ENCODE measurements around the gene SLC16A8.

Gene SLC16A8

GRCh38 chr22:38051900-38052862 is 31.8 kb downstream of the SLC16A8 start:
- peak; percentile 68 to 80 for DNase-seq (ENCODE audit: low read depth in 1 of 2, low spot score in 1 of 2)
- no peak for TF ChIP-seq JUND (IDR thresholded peaks at IDR 0.05; ENCODE audit: low read depth)
- in situ Hi-C loops (cut with HindIII; ENCODE audit: low pct_unique_long_range_greater_than_20kb, low sequenced_read_pairs) = no loop called here

GRCh38 chr22:38051261-38051660 is 32.7 kb downstream of the SLC16A8 start:
- no peak for TF ChIP-seq JUND (IDR thresholded peaks at IDR 0.05; ENCODE audit: low read depth)
- in situ Hi-C loops (cut with HindIII; ENCODE audit: low pct_unique_long_range_greater_than_20kb, low sequenced_read_pairs) = no loop called here

DNA sequence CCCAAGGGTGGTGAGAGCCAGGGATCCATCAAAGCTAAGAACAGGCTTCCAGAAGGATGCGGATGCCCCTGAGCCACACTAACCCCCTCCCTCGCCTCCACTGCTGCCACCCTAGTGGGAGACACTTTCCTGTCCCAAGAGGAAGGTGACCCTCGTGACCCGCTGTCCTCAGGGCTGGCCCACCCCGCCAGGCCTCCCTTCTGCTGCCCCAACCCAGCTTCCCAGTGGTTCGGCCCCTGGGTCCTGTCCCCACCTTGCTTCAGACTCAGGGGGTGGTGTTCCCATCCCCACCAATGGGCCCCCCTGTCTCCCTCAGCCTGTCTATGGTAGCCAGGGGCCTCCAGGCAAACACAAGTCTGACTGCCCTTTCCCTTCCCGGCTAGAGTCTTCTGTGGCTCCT is 33.3 kb downstream of the SLC16A8 start:
- in situ Hi-C loops (cut with HindIII; ENCODE audit: low pct_unique_long_range_greater_than_20kb, low sequenced_read_pairs) = no loop called here
- TF ChIP-seq JUND (IDR thresholded peaks at IDR 0.05; ENCODE audit: low read depth) = no peak
- no peak for DNase-seq (ENCODE audit: low read depth in 1 of 2, low spot score in 1 of 2)

More at GRCh38 chr22:38051261-38051660, 32.7 kb downstream of the SLC16A8 start:
- no peak for DNase-seq (ENCODE audit: low read depth in 1 of 2, low spot score in 1 of 2)

DNA sequence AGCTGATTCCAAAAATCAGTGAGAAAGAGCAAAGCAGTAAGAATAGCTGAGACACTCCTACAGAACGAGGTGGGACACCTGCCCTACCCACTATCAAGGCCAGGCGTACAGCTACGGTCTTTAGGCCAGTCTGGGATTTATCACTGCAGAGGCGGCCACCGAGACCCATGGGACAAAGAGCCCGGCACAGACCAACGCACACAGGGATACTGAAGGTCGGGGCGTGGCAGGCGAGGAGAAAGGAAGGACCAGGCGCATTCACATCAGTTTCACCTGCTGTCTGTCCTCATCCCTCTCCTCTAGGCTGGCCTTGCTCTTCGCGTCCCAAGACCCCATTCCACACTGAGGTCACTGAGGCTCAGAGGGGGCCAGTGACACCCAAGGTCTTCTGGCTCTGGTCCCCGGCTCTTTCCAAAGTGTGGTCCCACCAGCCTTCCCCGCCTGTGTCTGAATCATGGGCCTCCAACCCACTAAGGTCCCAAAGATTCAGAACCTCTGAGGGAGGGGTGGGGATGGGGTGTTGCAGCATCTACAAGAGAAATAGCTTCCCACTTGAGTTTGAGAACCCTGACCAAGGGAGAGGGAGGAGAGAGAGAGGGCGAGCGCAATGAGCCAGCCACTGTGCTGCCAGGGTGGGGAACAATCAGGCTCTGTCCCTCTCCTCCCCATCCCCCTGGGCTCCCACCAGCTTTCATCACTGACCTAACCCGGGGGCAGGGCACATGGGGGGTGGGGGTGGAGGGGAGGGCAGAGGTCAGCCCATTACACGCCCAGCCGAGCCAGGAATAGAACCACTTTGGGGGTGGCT is 34.0 kb downstream of the SLC16A8 start:
- DNase-seq (ENCODE audit: low read depth in 1 of 2, low spot score in 1 of 2) = no peak
- in situ Hi-C loops (cut with HindIII; ENCODE audit: low pct_unique_long_range_greater_than_20kb, low sequenced_read_pairs) = no loop called here
- TF ChIP-seq JUND (IDR thresholded peaks at IDR 0.05; ENCODE audit: low read depth) = no peak

DNA sequence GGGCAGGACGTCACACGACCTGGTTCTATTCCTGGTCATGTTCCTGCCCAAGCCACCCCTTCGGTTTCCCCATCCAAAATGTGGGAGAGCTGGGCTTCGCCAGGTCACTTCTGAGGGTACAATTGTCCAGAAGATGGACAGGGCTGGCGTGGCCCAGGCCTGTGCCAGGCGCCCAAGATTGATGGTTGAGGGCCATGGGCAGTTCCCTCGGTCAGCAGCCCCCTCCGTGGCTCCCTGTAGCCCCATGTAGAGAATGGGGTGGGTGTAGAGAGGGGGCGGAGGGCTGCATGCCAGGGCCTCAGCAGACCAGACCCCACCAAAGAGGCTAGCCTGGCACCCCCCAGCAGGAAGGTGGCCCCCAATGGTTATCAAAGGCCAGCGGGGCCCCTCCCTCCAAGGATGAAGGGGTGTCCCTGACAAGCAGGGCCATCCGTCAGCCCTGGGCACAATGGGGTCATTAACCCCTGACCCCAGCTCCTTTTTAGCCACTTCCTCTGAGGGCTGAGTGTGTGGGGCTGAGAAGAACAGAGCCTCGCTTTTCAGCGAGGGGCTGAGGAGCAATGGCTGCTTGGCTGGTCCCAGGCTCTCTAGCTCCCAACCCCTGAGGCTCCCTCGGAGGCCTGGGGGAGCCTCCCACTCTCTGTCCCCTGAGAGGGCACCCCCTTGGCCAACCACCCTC is 37.8 kb downstream of the SLC16A8 start:
- in situ Hi-C loops (cut with HindIII; ENCODE audit: low pct_unique_long_range_greater_than_20kb, low sequenced_read_pairs) = no loop called here
- no peak for TF ChIP-seq JUND (IDR thresholded peaks at IDR 0.05; ENCODE audit: low read depth)

GRCh38 chr22:38043151-38044039 is 40.6 kb downstream of the SLC16A8 start:
- DNase-seq (ENCODE audit: low read depth in 1 of 2, low spot score in 1 of 2) = peak in 1 of 2 experiments; percentile 29
- in situ Hi-C loops (cut with HindIII; ENCODE audit: low pct_unique_long_range_greater_than_20kb, low sequenced_read_pairs) = no loop called here
- no peak for TF ChIP-seq JUND (IDR thresholded peaks at IDR 0.05; ENCODE audit: low read depth)

More for the DNA sequence above, 37.8 kb downstream of the SLC16A8 start:
- no peak for DNase-seq (ENCODE audit: low read depth in 1 of 2, low spot score in 1 of 2)

GRCh38 chr22:38042488-38042790 is 41.5 kb downstream of the SLC16A8 start:
- in situ Hi-C loops (cut with HindIII; ENCODE audit: low pct_unique_long_range_greater_than_20kb, low sequenced_read_pairs) = no loop called here
- no peak for TF ChIP-seq JUND (IDR thresholded peaks at IDR 0.05; ENCODE audit: low read depth)
- no peak for DNase-seq (ENCODE audit: low read depth in 1 of 2, low spot score in 1 of 2)

DNA sequence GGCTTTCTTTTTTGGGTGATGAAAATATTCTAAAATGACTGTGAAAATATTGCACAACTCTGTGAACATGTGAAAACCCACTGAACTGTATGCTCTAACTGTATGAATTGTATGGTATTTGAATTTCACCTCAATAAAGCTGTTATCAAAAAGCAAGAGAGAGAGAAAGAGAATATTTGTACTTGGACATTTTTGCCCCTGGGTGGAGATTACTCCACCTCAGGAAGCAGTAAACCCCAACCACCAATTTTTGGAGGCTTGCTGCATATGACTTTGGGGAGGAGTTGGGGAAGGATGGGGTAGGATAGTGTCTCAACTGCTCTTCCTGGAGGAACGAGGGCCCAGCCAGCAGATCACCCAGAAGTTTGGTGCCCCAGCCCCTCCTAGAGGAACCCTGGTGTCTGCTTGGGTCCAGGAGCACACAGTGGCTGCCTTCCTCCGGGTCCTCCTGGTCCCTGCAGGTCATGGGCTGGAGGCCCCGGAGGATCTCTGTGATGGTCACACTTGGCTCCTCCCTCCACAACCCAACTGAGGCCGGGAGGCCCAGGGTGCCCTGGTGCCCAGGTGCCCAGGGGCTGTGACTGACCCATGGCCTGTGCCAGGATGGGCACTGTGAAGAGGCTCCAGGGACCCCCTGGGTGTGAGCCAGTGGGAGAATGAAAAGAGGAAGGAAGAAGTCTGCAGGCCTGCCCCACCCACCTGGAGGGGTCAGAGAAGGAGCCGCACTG is 42.1 kb downstream of the SLC16A8 start:
- no peak for DNase-seq (ENCODE audit: low read depth in 1 of 2, low spot score in 1 of 2)
- TF ChIP-seq JUND (IDR thresholded peaks at IDR 0.05; ENCODE audit: low read depth) = no peak
- in situ Hi-C loops (cut with HindIII; ENCODE audit: low pct_unique_long_range_greater_than_20kb, low sequenced_read_pairs) = no loop called here

GRCh38 chr22:38040953-38041759 is 42.8 kb downstream of the SLC16A8 start:
- in situ Hi-C loops (cut with HindIII; ENCODE audit: low pct_unique_long_range_greater_than_20kb, low sequenced_read_pairs) = no loop called here
- DNase-seq (ENCODE audit: low read depth in 1 of 2, low spot score in 1 of 2) = no peak
- no peak for TF ChIP-seq JUND (IDR thresholded peaks at IDR 0.05; ENCODE audit: low read depth)
